Chondrocyte (in vitro differentiated cells): ENCODE measurements around the gene PABPN1L. TPM values are rescaled to one million over a fixed set of nuclear protein-coding genes. Genes with fewer than 3 reads are reported as not detected.
"Not testable (repeated sequence)": the region's sequence is repeated elsewhere in the genome, so short reads cannot be mapped to it uniquely, and the experiment has no call there.

ENCODE experiments used
- DNase-seq: peaks from one replicate; pipeline ENCODE4 v3.0.0; 2021; ENCODE audit warnings: mixed read lengths, low spot score
- H3K27ac Mint-ChIP-seq: one replicate; pipeline ENCODE4 v1.8.0; 2021; ENCODE audit warnings: mild to moderate bottlenecking, moderate library complexity, mixed read lengths; ENCODE audit not compliant: unreplicated experiment
- H3K27me3 Mint-ChIP-seq: 2 replicates; pipeline ENCODE4 v1.8.0; 2021; ENCODE audit warnings: low read depth, mixed read lengths
- H3K36me3 Mint-ChIP-seq: 2 replicates; pipeline ENCODE4 v1.8.0; 2021; ENCODE audit warnings: low read depth, mixed read lengths
- H3K4me1 Mint-ChIP-seq: 2 replicates; pipeline ENCODE4 v1.8.0; 2021; ENCODE audit warnings: low read depth, mild to moderate bottlenecking, mixed read lengths
- H3K4me3 Mint-ChIP-seq: one replicate; pipeline ENCODE4 v1.8.0; 2021; ENCODE audit warnings: mild to moderate bottlenecking, moderate library complexity, mixed read lengths; ENCODE audit not compliant: unreplicated experiment
- H3K9me3 Mint-ChIP-seq: 2 replicates; pipeline ENCODE4 v1.8.0; 2021; ENCODE audit warnings: low read depth, mixed read lengths
- total RNA-seq: library from RNA; stranded (reverse); gene quantifications from 3 replicates; pipeline ENCODE4 v1.2.1, GENCODE V29; 2021
- TF ChIP-seq, protein P1 (sequence below): fragments of 200-600 bp; sonication (generic); IDR thresholded peaks from 2 replicates; pipeline ENCODE4 v1.5.0; 2021; ENCODE audit warnings: antibody characterized with exemption, mild to moderate bottlenecking, moderate library complexity

The PABPN1L gene
- total RNA-seq, 1 donor from 2014 or later: not detected

DNA sequence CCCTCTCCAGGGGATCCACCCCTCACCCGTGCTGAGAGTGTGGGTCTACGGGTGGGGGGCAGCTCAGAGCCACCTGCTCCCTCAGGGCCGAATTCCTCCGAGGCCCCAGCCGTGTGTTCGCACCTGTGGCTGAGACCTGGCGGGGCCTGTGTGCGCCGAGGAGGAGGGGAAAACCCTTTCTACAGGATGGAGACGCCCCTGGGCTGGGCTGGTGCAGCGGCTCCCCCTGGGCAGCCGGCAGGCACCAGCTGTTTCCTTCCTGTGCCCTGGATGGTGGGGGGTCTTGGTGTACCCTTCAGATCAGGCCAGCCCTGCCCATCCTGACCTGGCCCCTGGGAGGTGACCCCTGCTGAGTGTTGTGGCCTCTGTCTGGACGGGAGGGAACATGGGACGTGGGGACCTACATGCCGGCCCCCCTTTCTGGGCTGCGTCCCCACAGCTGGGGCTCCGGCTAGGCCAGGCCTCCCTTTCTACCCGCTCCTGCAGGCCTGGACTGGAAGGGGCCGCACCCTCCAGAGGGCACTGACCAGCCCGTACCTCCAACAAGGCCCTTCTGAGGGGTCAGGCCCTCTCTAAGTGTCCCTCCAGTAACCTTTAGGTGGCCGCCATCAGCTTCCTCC, 28.3 kb upstream of the PABPN1L start:
- TF ChIP-seq, protein P1, sequence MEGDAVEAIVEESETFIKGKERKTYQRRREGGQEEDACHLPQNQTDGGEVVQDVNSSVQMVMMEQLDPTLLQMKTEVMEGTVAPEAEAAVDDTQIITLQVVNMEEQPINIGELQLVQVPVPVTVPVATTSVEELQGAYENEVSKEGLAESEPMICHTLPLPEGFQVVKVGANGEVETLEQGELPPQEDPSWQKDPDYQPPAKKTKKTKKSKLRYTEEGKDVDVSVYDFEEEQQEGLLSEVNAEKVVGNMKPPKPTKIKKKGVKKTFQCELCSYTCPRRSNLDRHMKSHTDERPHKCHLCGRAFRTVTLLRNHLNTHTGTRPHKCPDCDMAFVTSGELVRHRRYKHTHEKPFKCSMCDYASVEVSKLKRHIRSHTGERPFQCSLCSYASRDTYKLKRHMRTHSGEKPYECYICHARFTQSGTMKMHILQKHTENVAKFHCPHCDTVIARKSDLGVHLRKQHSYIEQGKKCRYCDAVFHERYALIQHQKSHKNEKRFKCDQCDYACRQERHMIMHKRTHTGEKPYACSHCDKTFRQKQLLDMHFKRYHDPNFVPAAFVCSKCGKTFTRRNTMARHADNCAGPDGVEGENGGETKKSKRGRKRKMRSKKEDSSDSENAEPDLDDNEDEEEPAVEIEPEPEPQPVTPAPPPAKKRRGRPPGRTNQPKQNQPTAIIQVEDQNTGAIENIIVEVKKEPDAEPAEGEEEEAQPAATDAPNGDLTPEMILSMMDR: no peak
- Mint-ChIP-seq H3K36me3 (no peaks in the 10 kb centered on the region), H3K9me3 (no peaks in the 10 kb centered on the region), H3K4me3 (no peak overlapping the region), H3K4me1 (peaks cover 3% of the 10 kb centered on the region), H3K27me3 (peaks cover 13% of the 10 kb centered on the region), H3K27ac (no peak overlapping the region)
- DNase-seq: no peak

DNA sequence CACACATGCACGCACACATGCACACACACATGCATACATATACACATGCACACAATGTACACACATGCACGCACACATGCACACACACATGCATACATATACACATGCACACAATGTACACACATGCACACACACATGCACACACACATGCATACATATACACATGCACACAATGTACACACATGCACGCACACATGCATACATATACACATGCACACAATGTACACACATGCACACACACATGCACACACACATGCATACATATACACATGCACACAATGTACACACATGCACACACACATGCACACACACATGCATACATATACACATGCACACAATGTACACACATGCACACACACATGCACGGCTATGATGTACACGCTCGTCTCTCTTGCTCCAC, 27.8 kb upstream of the PABPN1L start:
- H3K4me1 Mint-ChIP-seq, H3K36me3 Mint-ChIP-seq, H3K9me3 Mint-ChIP-seq, DNase-seq, H3K27ac Mint-ChIP-seq, H3K4me3 Mint-ChIP-seq: not testable (repeated sequence)
- peaks cover 13% of the 10 kb centered on the region for H3K27me3 Mint-ChIP-seq

DNA sequence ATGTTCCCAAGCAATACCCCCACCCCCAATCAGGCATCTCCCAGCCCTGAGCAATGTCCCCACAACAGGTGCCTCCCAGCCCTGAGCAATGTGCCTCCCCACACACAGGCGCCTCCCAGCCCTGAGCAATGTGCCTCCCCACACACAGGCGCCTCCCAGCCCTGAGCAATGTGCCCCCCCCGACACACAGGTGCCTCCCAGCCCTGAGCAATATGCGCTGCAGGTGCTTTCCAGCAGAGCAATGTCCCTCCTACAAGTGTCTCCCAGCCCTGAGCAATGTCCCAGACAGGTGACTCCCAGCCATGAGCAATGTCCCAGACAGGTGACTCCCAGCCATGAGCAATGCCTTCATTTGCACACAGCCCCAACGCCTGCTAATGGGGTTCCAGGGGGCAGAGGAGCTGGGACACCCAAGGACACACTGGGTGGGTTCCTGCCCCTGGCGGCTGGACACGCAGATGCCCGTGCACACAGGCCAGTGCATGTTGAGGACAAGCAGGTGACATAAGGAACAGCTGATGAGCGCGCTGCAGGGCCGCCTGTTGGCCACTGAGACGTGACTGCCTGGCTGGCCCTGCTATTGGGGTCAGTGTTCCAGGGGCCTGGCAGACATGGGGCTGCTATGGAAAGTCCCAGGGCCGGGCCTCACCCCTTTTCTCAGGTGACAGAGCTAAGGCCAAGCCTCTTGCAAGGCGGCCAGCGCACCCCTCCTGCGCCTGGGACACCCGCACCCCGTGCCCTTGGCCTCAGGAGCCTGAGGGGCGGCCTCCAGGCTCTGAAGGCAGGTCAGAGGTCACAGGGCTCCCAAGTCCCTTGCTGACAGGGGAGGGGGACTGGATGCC, 26.9 kb upstream of the PABPN1L start:
- Mint-ChIP-seq H3K27ac (no peak overlapping the region), H3K4me1 (peaks cover 3% of the 10 kb centered on the region), H3K36me3 (no peaks in the 10 kb centered on the region), H3K27me3 (peaks cover 13% of the 10 kb centered on the region), H3K4me3 (no peak overlapping the region), H3K9me3 (no peaks in the 10 kb centered on the region)
- no peak for DNase-seq
- TF ChIP-seq, protein P1: no peak

DNA sequence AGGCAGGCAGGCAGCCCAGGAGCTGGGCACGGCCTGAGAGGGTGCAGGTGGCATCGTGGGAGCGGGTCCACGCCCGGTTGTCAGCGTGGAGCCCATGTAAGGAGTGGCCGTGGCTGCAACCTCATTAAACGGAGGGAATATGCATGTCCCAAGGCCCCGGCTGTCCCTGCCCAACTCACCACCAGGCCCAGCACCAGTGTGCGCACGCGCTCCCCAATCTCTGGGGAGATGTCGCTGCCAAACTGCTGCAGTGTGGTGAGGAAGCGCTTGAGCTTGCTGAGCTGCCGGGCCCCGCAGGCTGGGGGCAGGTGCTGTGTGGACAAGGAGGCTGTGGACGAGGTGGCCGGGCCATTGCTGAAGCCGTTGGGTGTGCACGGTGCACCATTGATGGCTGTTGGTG, 25.6 kb upstream of the PABPN1L start:
- DNase-seq: no peak
- Mint-ChIP-seq H3K36me3 (no peaks in the 10 kb centered on the region), H3K4me1 (no peaks in the 10 kb centered on the region), H3K27ac (no peak overlapping the region), H3K4me3 (no peak overlapping the region), H3K27me3 (peaks cover 13% of the 10 kb centered on the region), H3K9me3 (no peaks in the 10 kb centered on the region)
- TF ChIP-seq, protein P1: no peak

DNA sequence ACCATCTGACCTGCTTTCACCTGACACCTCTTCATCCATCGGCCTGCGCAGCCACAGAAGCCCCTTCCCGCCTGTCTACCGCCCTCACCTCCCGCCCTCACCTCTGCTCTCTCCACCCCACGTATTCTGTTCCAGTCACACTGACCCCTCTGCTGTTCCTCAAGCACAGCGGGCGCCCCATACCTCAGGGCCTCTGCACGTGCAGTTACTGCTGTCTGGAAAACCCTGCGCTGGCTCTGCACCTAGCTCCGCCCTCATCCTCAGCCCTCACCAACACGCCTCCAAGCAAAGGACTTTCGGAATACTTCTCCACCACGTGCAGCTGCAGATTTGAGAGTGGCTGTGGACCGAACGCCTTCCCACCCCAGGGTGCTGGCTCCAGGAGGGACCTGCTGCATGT, 24.6 kb upstream of the PABPN1L start:
- Mint-ChIP-seq H3K27ac (no peak overlapping the region), H3K9me3 (no peaks in the 10 kb centered on the region), H3K36me3 (no peaks in the 10 kb centered on the region), H3K4me3 (no peak overlapping the region), H3K27me3 (peaks cover 13% of the 10 kb centered on the region), H3K4me1 (no peaks in the 10 kb centered on the region)
- TF ChIP-seq, protein P1: no peak
- no peak for DNase-seq

DNA sequence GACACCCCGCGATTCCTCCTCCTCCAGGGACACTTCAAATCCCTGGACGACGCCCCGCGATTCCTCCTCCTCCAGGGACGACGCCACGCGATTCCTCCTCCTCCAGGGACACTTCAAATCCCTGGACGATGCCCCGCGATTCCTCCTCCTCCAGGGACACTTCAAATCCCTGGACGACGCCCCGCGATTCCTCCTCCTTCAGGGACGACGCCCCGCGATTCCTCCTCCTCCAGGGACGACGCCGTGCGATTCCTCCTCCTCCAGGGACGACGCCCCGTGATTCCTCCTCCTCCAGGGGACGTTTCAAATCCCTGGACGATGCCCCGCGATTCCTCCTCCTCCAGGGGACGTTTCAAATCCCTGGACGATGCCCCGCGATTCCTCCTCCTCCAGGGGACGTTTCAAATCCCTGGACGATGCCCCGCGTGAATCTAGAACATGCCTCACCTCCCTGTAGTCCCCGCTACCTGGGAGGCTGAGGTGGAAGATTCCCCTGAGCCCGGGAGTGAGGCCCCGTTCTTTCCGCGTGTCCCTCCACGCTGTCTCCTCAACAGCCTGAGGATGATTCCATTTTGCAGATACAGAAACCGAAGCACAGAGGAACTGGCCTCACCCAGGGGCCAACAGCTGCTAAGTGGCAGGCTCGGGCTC, 23.4 kb upstream of the PABPN1L start:
- not testable (repeated sequence) for H3K4me1 Mint-ChIP-seq, H3K36me3 Mint-ChIP-seq, DNase-seq, H3K4me3 Mint-ChIP-seq, H3K27ac Mint-ChIP-seq, H3K9me3 Mint-ChIP-seq
- H3K27me3 Mint-ChIP-seq: peaks cover 13% of the 10 kb centered on the region
